GM19099 (cell line): ENCODE data around the gene LUZP2.

Source experiments
- POLR2A ChIP-seq: IDR thresholded peaks from 3 replicates; pipeline ENCODE4 v1.6.1; 2011; ENCODE audit warnings: low read depth; ENCODE audit not compliant: insufficient read length; ENCODE audit errors: extremely low read depth

LUZP2 gene

DNA sequence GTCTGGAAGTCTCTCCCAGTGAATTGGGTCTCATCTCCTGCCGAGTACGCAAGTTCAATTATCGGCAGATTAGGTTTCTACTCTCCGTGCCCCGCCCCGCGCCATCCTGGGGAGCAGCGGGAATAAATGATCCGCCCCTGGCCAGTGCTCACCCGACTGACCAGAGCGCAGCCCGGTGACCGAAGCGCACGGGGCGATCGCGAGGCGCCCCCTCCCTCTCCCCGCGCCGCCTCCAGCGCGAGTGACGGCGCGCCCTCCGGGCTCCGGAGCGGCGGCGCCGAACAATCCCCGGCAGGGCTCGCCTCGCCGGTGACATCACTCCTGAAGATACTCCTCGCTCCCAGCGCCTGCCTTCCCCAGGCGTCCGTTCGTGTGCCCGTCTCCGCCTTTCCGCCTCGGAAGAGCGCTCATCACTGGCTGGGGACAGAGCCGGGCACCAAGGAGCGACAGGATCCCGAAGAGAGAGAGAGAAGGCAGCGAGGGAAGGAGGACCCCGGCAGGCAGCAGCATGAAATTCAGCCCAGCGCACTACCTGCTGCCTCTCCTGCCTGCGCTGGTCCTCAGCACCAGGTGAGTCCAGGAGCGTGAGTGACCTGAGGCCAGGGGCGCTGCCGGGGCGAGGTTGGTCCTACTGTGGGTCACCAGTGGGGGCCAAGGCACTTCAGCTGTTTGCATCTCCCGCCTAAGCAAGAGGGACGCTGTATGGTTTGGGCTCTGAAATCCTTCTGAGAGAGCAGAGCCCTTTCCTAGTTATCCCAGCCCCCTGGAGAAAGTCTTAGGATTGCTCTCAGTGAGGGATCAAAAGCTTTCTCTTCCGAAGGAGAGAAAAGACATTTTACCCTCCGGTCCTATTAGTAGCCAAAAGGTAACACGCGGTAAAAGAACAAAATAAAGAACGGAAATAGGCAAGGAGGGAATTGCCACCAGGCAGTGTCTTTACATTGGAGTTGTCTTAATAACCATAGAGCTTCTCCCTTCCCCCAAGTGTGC, at the start of gene LUZP2:
TSS of gene LUZP2 (plus strand) at position 318 of the 990 bp plus-strand sequence.
- TF ChIP-seq POLR2A: no peak

DNA sequence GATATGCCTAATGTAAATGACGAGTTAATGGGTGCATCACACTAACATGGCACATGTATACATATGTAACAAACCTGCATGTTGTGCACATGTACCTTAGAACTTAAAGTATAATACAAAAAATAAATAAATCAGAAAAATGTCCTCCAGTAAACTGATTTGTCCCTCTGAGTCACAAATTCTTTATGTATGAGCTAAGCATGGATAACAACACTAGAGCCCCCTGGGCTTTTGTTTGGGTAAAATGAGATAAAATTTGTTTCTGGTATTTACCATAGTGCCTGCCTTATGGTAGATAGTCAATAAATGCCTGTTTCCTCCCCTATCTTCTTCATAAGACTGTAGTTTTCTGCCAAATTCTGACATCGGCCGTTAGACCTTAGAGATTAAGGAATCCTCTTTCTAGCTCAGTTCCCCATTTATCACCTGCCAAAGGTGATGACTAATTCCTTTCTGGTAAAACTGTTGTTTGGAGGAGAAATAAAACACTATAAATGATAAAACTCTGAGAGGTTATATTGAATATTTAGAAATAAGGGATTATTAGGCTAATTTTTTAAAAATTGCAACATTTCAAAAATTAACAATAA, 43.6 kb upstream of the LUZP2 start:
- no peak for TF ChIP-seq POLR2A

DNA sequence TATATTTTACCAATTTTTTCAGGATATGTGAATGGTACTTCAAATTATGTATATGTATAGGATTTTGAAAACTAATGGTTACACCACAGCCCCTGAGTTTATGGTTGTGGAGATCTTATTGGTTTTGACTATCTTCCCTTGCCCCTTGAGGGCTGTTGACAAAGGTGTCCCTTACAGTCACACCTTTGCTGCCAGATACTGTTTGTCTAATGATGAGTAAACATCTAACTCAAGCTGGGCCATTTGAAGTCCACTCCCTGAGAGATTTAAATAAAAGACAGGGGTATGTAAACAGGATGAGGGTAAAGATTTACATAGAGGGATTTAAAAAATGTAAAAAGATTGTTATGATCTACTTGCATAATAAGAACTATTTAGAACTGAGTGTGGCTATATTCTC, 38.9 kb upstream of the LUZP2 start:
- TF ChIP-seq POLR2A: no peak

DNA sequence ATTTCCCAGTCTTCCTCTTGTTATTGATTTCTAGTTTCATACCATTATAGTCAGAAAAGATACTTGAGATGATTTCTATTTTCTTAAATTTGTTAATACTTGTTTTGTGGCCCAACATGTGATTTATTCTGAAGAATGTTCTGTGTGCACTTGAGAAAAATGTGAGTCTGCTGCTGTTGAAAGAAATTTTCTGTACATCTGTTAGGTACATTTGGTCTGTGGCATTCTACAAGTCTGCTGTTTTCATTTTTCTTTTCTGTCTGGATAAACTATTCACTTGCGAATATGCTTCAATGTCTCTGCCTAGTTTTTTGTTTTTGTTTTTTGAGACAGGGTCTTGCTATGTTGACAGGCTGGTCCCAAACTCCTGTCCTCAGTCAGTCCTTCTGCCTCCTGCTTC, 26.4 kb upstream of the LUZP2 start:
- TF ChIP-seq POLR2A: no peak

DNA sequence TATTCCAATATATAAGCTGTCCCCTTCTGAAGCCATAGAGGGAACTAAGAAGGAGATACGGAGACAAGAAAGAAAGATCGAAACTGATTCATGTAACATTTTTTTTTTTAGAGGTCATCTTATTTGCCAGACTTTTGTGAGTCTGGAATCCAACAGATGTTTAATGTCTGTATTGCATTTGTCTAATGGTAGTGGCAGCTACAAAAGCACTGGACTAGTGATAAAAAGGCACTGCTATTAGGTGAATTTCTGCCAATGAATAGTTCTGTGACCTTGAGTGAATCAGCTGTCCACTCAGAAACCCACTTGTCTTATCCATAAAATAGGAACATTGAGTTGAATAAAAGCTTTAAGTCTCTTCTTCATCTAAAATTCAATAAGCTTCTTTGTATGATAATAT, 25.8 kb upstream of the LUZP2 start:
- TF ChIP-seq POLR2A: no peak

DNA sequence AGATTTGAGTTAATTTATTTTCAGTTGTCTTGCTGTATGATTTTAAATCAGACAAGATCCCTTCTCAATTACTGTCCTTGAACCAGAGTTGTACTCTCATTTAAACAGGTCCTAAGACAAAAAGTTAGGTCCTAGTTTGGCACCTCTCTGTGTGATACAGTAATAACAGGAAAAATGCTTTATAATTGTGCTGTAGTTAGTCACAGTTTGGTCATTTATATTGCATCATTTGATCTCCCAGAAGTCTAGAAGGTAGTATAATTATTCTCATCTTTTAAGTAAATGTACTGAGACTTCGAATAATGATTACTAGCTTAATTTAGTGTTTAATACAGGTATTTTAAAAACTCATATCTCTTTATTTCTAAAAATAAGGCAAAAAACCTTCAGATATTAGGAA, 18.1 kb upstream of the LUZP2 start:
- no peak for TF ChIP-seq POLR2A

DNA sequence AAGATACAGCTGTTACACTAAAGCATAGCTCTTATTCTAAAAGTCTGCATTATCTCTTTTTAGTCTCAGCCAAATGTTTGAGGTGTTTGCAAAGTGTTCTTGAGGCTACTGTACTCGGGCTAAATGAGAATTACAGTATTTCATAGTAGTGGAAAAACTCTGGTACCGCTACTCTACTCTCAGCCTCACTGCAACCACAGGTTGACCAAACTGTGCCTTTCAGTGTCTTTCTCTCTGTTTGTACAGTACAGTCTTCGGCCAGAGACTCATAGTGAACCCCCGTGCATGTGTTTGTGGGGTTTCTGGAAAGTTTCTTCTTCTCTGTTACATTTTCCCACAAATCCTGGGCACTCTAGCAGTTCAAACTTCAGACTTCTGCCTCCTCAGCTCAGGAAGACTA, 7.4 kb upstream of the LUZP2 start:
- TF ChIP-seq POLR2A: no peak

DNA sequence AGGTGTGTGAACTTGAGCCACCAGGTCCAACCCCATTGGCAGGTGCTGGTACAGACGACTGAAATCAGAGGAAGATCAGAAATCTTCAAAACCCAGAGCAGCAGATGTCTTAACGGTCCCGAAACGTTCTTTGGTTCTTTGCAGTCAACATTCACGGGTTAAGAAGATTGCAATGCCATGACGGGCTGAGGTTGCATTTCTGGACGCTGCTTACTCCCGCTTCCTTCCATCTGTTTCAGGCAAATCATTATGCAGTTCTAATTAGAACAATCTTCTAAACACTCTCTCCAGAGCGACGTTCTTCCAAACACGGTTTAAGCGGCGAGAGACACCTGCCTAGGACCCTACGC, 492 bp upstream of the LUZP2 start:
- TF ChIP-seq POLR2A: no peak

DNA sequence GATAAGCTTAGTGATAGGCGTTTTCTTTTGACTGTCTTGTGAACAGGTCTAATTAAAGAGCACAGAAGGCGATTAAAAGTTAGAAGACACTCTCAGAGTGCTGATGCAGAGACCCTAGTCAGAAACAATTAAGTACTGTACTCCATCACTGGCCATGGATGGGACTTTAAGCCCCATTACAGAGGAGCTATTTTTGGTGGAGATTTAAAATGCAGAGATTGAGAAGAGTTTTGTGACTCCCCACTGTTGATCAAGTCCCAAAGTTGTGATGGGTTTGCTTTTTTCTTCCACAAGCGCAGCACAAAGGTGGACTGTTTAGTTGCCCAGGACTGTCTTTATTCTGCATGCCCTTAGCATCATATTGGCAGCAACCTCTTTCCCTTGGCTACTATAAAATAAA, 978 bp downstream of the LUZP2 start:
- TF ChIP-seq POLR2A: no peak

DNA sequence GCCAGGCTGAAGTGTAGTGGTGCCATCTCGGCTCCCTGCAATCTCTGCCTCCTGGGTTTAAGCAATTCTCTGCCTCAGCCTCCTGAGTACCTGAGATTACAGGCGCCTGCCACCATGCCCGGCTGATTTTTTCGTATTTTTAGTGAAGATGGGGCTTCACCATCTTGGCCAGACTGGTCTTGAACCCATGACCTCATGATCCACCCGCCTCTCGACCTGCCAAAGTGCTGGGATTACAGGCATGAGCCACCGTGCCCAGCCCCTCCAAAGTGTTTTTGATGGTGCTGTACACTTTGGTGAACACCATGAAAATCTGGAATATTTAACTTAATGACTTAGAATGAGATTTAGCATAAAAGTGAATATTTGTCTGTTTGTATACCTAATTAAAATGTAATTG, 5.6 kb downstream of the LUZP2 start:
- TF ChIP-seq POLR2A: no peak

DNA sequence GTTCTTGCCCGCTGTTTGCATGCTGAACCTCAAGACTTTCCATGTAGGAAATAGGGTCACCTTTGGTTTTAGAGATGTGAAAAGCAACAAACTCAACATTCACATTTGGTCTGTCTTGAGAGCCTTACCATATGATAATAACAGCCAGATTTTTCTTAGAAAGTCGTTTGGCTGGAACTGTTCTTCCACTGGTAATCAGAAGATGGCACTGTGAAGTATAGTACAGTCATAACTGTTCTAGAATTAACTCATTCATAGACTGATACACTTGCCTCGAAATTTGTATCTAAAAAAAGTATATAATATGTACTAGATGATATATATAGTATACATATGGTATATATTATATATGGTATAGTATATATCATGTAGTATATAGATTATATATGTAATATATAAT, 12.3 kb downstream of the LUZP2 start:
- no peak for TF ChIP-seq POLR2A

DNA sequence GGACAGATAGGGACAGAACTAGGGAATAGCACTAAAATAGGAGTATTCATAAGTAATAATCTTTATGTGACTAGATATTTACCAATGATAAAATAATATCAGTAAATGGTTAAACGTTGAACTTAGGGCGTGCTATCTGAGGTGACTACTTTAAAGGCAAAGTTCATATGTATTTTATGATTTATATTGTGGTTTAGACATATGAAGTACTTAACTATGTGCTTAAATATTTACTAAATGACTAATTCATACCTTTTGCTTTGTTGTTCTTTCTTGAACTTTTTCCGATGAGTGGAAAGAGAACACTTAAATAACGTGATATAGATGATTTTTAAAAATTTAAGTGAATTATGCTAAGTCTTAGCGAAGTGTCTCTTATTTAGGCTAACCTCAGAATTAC, 14.7 kb downstream of the LUZP2 start:
- no peak for TF ChIP-seq POLR2A

DNA sequence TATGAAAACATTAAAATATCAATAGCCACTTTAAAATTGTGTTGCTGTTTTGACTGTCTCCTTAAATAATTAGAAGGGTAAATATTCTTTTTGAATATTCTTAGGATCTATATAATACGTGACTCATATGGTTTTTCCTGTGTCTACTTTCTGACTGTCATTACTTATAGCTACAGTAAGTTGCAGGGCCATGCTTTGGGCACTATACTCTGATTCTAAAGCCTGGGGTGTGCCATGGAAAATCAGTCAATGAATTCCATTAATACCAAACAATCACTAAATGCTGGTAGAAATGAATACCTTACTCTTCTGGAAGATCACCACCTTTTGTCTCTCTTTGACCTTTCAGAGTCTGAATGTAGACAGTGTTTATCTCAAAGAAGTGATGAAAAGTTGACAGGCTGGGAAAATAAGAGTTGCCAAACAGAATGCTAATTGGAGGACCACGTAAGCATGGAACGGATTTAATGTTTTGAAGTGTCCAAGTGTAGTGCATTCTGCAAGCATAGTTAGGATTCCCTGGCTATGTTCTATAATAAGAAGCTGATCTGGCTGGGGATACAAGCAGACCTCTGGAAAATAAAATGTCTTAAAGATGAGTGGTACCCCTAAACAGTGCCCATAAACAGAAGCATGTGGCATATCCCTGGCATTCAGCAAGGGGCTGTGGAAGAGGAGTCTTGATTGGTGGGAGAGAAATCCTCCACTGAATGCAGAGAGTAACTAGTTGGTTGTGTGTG, 16.8 kb downstream of the LUZP2 start:
- no peak for TF ChIP-seq POLR2A

DNA sequence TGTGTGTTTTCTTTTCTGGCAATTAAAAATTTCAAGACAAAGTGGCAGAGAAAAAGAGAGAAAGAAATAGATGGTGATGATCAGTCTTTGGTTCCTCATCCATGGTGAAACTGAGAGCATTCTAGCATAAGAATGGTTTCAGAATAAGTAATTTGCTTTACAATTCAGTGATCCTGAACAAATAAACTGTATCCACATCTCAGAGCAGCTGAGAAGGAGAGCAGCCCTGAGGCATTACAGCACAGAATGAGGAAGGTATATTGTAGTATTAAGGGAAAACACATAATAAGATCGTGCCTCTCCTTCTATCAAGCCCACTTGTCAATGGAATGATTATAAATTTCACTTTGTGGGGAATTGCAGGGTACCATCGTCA, 17.4 kb downstream of the LUZP2 start:
- no peak for TF ChIP-seq POLR2A

DNA sequence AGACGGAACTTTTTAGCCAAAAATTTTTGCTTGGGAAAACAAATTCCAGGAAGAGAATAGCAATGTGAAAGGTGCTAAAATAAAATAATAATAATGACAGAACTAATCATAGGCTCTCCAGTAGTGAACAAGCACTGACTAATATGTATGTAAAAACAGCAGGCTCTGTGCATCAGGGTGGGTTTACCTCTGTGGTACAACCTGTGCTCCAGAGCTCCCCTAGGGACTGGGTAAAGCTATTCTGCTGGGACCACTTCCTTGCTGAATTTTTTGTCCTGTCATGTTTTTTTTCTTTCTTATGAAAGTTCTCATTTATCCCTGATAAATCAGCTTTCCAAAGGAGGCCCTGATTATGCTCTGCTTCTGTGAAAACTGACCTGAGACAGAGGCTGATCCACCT, 18.8 kb downstream of the LUZP2 start:
- no peak for TF ChIP-seq POLR2A

DNA sequence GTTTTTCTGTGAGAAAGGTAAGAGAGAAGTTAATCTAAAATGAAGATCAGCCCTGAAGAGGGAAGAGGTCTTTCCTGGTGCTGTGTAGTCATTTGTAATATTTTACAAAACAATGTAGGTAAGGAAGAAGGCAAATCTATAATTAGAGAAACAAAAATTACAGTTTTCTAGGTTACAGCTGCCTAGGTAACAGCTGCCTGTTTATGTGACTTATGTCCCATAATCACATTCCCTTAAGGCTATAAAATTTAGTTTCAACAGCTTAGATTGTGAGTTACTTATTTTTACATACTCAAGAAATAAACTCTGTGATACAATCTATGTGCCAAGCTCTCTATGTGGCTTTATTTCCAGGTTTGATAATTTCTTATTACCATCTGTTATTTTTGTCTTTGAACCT, 19.8 kb downstream of the LUZP2 start:
- no peak for TF ChIP-seq POLR2A

DNA sequence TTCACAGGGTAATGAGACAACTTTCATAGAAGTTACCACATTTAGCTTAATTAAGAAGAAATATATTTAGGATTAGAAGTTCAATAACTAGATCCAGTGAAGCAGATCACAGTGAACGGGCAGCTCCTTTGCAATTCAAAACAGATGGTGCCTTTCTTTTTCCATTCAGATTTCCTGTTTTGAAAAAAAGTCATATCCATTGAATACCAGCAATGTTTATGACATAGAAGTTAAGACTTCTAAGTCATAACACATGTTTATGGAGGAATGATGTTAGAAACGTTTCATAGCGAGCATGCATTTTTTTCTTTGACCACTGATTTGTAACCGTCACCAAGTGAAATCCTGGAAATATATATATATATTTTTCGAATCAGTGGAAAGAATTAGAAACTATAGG, 24.7 kb downstream of the LUZP2 start:
- TF ChIP-seq POLR2A: no peak

DNA sequence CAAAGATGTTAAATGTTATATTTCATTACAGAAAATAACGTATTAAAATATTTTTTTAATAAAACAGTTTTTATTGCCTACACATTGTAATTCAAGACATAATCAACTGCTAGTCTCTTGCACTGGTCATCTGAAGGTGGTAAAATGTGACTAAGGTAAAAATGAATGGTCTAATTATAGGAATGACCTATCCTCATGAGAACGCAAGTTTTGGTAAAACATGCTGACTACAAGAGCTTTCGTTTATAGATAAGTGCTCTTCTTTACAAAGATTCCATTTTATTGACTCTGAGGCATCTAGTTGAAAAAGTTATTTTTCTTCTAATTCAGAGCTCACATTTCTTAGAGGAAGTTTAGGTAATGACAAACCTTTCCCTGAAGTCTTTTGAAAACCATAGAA, 27.3 kb downstream of the LUZP2 start:
- TF ChIP-seq POLR2A: no peak
